HG02973 (cell line): ENCODE measurements around the gene LSM11.

Source experiments
- ATAC-seq: cut with Tn5 transposase; IDR thresholded peaks from one replicate; pipeline ENCODE4 v1.9.1; 2021; ENCODE audit warnings: moderate library complexity; ENCODE audit not compliant: unreplicated experiment

The LSM11 gene

GRCh38 chr5:157766902-157767301, 23.4 kb downstream of the LSM11 start:
- ATAC-seq, result no peak

GRCh38 chr5:157767689-157768088, 24.2 kb downstream of the LSM11 start:
- ATAC-seq, result no peak

DNA sequence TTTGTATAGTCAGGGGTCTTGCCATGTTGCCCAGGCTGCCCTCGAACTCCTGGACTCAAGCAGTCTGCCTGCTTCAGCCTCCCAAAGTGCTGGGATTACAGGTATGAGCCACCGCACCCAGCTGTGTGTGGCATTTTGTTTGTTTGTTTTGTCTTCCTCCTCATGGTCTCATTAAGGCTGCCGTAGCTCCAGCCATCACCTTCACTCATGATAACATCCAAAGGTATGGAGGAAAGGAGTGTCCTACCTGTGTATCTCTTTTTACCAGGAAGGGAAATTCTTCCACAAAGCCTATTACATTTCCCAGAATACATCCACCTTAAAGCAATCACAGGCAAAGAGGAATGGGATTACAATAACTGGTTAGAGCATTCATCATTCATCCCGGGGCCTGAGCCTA, 27.2 kb downstream of the LSM11 start:
- ATAC-seq, result no peak

DNA sequence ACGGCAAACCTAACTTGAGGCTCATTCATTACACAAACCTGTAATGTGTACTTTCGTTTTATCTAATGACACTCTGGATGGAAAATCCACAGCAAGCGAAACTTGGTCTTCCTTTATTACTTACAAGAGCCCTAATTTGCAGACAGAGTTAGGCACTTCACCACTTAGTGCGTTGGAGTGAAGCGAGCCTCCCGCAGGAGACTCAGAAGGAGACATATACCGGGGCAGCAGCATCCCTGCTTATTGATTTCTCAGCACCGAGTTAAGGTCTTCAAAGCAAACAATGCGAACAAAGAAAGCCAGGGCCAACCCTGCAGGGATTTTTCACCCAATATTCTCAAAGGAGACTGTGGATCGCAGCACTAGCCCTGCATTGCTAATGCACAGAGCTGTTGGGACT, 28.6 kb downstream of the LSM11 start:
- no peak for ATAC-seq

DNA sequence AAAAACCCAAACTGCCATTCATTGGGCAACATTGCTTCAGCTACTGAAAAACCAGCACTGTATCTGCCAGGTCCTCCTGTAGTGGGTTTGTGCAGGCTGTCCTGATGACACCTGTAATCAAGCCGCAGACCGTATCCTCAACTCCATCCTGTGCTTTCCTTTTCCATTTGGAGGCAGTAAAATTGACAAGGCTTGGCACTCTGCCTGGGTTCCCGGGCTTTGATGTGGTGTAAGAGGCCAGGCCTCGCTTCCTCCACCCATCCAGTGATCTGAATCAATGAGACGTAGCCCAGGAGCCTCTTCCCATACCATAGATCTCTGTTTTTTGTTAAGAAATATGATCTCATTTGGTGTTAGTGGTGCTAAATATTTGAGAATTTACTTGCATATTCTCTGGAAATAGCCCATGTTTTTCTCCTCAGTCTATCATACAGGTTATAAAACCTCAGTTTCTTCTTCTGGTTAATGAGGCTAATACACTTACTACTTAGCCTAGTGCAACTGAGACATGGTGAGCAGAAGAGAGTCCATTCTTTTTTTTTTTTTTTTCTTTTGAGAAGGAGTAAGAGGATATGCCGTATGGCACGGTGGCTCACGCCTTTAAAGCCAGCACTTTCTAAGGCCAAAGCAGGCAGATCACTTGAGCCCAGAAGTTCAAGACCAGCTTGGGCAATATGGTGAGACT, 34.8 kb downstream of the LSM11 start:
- no peak for ATAC-seq

GRCh38 chr5:157779221-157779620, 35.7 kb downstream of the LSM11 start:
- no peak for ATAC-seq

- no peak for ATAC-seq
These were observed 42.3 kb downstream of the LSM11 start for GRCh38 chr5:157785801-157786200.

GRCh38 chr5:157793301-157793700, 49.8 kb downstream of the LSM11 start:
- no peak for ATAC-seq

DNA sequence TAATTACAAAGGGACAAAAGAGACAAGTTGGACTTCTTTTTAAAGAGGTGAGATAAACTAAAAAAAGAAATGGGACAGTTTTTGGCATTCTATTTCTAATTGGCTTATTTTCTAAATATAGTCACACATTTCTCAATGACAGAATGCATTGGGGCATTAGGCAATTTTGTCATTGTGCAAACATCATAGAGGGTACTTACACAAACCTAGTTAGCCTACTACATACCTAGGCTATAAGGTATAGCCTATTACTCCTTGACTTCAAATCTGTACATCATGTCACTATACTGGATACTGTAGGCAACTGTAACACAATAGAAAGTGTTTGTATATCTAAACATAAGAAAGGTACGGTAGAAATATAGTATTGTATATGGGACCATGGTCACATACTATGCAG, 56.1 kb downstream of the LSM11 start:
- ATAC-seq, result no peak

GRCh38 chr5:157800137-157800536, 56.6 kb downstream of the LSM11 start:
- ATAC-seq, result no peak

DNA sequence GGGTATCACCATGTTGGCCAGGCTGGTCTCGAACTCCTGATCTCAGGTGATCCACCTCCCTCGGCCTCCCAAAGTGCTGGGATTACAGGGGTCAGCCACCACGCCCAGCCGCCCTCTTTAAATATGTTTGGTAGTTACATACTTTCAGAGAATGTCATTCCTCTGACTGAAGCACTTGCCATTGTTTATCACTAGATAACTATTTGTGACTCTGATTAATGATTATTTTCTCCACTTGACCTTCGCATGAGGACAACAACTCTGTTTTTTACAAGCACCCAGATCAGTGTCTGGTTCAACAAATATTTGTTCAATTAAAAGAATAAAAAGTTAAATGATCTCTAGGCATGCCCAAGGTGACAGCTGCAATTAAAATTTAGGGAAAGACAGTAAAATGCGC, 59.2 kb downstream of the LSM11 start:
- ATAC-seq, result no peak

DNA sequence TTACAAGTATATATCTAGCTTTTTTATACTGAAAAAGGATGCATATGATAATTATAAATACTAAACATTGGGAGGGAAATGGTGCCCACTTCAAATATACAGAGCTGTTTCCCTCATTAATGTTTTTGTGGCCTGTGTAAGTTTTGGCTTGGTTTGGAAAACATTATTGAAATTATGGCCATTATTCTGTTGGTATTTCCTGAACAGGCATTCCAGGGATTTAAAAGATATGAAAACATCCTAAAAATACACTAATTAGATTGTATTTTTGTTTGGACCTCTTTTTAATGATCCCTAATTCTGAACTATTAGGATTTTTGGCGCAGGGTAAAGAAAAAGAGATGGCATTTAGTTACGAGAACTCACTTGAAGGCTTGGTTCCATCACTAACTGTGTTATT, 64.5 kb downstream of the LSM11 start:
- ATAC-seq, result no peak
